ENCODE data around the gene ADAM10. TPM values are rescaled to one million over a fixed set of nuclear protein-coding genes. Genes with fewer than 3 reads are reported as not detected.

Gene ADAM10
- total RNA-seq, 1 experiment from 2014 or later, result 133 TPM

DNA sequence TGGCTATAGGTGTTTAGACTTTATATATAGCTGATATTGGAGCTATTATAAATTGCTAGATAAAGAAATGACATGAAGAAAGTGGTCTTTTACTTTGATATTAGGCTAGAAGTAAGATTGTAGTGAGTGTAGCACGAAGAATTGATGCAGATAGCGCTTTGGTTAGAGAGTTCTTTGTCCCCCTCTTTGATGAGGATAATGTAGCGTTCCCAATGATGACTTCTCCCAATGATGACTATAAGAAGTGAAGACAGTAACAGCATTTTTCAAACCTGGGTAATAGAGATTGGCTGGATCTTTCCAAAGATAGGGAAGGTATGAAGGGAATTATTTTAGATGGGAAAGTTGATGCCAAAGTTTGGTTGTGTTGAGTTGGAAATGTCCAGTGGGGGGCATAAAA, 25.9 kb upstream of the ADAM10 start (continued):
- TF ChIP-seq ZNF423 (CRISPR knock-in tag; IDR thresholded peaks at IDR 0.05), result no peak
- no peak for TF ChIP-seq NR2C2 (CRISPR knock-in tag; IDR thresholded peaks at IDR 0.05)
- no peak for TF ChIP-seq ZNF138 (CRISPR knock-in tag; conservative IDR thresholded peaks at IDR 0.05)
- TF ChIP-seq ZNF396 (CRISPR knock-in tag; IDR thresholded peaks at IDR 0.05; ENCODE audit: borderline replicate concordance), result no peak
- no peak for TF ChIP-seq ZBTB21 (CRISPR knock-in tag; IDR thresholded peaks at IDR 0.05; ENCODE audit: borderline replicate concordance)

- no peaks in the 10 kb centered on the region for H3K27me3 Mint-ChIP-seq (ENCODE audit: low read depth)
- CTCF ChIA-PET, result no interaction called here
- peaks cover 16% of the 10 kb centered on the region for H3K4me1 Mint-ChIP-seq
- TF ChIP-seq SP1 (CRISPR knock-in tag; conservative IDR thresholded peaks at IDR 0.05), result no peak
- TF ChIP-seq, protein P1, sequence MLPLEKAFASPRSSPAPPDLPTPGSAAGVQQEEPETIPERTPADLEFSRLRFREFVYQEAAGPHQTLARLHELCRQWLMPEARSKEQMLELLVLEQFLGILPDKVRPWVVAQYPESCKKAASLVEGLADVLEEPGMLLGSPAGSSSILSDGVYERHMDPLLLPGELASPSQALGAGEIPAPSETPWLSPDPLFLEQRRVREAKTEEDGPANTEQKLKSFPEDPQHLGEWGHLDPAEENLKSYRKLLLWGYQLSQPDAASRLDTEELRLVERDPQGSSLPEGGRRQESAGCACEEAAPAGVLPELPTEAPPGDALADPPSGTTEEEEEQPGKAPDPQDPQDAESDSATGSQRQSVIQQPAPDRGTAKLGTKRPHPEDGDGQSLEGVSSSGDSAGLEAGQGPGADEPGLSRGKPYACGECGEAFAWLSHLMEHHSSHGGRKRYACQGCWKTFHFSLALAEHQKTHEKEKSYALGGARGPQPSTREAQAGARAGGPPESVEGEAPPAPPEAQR (CRISPR knock-in tag; IDR thresholded peaks at IDR 0.05), result no peak
- TF ChIP-seq TEAD1 (CRISPR knock-in tag; IDR thresholded peaks at IDR 0.05), result no peak
- no peak for TF ChIP-seq ZNF671 (CRISPR knock-in tag; IDR thresholded peaks at IDR 0.05)
- no peak for TF ChIP-seq ZNF416 (CRISPR knock-in tag; IDR thresholded peaks at IDR 0.05)
- TF ChIP-seq ATF2 (CRISPR knock-in tag; IDR thresholded peaks at IDR 0.05; ENCODE audit: borderline replicate concordance, low read depth), result no peak
- no peak for TF ChIP-seq GRHL2 (CRISPR knock-in tag; IDR thresholded peaks at IDR 0.05; ENCODE audit: insufficient replicate concordance, severe bottlenecking)
- TF ChIP-seq ATF1 (CRISPR knock-in tag; IDR thresholded peaks at IDR 0.05), result no peak
- TF ChIP-seq FOXP1 (CRISPR knock-in tag; IDR thresholded peaks at IDR 0.05; ENCODE audit: borderline replicate concordance), result no peak
- DNase-seq (ENCODE audit: low spot score), result no peak
- H3K4me3 Mint-ChIP-seq, result no peak overlapping the region
- POLR2A ChIA-PET, result no interaction called here
- no peak for ATAC-seq
- H3K9me3 Mint-ChIP-seq, result no peaks in the 10 kb centered on the region
- H3K27ac Mint-ChIP-seq, result no peak overlapping the region
- H3K36me3 Mint-ChIP-seq, result no peaks in the 10 kb centered on the region
These were observed 23.5 kb upstream of the ADAM10 start for GRCh38 chr15:58773024-58773423.

DNA sequence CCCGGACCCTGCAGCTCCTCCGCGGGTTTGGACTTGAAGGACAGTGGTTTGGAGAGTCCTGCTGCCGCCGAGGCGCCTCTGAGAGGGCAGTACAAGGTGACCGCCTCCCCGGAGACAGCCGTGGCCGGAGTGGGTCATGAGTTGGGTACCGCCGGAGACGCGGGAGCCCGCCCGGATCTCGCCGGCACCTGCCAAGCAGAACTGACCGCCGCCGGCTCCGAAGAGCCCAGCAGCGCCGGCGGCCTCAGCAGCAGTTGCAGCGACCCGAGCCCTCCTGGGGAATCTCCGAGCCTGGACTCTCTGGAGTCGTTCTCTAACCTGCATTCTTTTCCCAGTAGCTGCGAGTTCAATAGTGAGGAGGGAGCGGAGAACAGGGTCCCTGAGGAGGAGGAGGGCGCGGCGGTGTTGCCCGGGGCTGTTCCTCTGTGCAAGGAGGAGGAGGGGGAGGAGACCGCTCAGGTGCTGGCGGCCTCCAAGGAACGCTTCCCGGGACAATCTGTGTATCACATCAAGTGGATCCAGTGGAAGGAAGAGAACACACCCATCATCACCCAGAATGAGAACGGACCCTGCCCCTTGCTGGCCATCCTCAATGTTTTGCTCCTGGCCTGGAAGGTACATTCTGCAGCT, 22.2 kb upstream of the ADAM10 start:
- TF ChIP-seq E2F4 (CRISPR knock-in tag; IDR thresholded peaks at IDR 0.05; ENCODE audit: borderline replicate concordance, low read depth) (0 out of 2 replicates have a peak, but pooled peaks have one; percentile 0), HMGXB4 (CRISPR knock-in tag; IDR thresholded peaks at IDR 0.05) (peak; percentile 62; the same call in 1 of the 2 replicates), ZNF263 (CRISPR knock-in tag; IDR thresholded peaks at IDR 0.05; ENCODE audit: low read depth) (peak; percentile 60; the same call in 1 of the 2 replicates), FOXK1 (CRISPR knock-in tag; IDR thresholded peaks at IDR 0.05) (peak; percentile 46; the same call in 1 of the 2 replicates)
- TF ChIP-seq, protein P2, sequence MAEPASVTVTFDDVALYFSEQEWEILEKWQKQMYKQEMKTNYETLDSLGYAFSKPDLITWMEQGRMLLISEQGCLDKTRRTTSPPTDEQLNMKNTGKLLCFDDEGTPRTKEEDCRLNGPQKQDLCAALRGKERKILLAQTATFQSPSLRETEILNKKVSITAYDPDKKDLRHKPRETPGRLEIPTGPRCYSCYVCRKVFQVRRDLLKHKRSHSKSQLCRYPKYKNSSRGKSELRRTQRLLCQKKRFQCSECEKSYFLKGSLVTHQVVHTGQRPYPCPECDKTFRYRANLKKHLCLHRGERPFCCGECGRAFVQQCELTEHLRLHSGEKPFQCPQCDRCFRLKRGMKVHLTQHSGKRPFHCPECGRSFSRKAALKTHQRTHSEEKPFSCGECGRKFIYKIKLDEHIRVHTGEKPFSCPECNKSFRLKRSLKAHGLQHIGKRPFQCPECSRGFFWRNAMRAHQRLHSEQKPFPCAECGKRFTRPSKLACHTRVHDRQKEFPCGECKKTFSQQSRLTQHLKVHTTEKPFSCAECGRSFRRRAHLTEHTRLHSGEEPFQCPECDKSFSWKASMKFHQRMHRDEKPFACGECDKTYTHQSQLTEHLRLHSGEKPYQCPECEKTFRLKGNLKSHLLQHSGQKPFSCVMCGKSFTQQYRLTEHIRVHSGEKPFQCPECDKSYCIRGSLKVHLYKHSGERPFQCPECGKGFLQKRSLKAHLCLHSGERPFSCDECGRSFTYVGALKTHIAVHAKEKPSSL (CRISPR knock-in tag; conservative IDR thresholded peaks at IDR 0.05), result no peak
- CTCF ChIA-PET, result interaction anchor here (0.5 to 2.3 kb wide), 20 partner anchors 9 to 580 kb away, joined by 3 to 20 read pairs (median 4); partner anchors contain the start of gene ADAM10
- Mint-ChIP-seq H3K9me3 (no peaks in the 10 kb centered on the region), H3K36me3 (no peaks in the 10 kb centered on the region), H3K27me3 (ENCODE audit: low read depth) (no peaks in the 10 kb centered on the region), H3K4me3 (no peak overlapping the region), H3K27ac (peak overlapping the region; percentile 86; the same call in 1 of the 2 replicates), H3K4me1 (peaks cover 16% of the 10 kb centered on the region)
- ATAC-seq (peak; percentile 37), DNase-seq (ENCODE audit: low spot score) (peak; percentile 70)
- POLR2A ChIA-PET, result interaction anchor here (0.6 to 2.5 kb wide), 9 partner anchors 19 to 582 kb away, joined by 3 to 66 read pairs (median 4); partner anchors contain the start of gene ADAM10
